Measurements from ENCODE around the gene NFATC2IP. TPM values are rescaled to one million over a fixed set of nuclear protein-coding genes. Genes with fewer than 3 reads are reported as not detected.
"Not testable (repeated sequence)": the region's sequence is repeated elsewhere in the genome, so short reads cannot be mapped to it uniquely, and the experiment has no call there.

Gene NFATC2IP
- total RNA-seq, 2 experiments from 2014 or later: 57.7 to 64.6 TPM

GRCh38 chr16:28986046-28986445 lies 35.3 kb downstream of the NFATC2IP start:
- H3K27ac Mint-ChIP-seq: peak overlapping the region; percentile 98
- peak overlapping the region; percentile 100 for H3K4me3 Mint-ChIP-seq
- ChIA-PET CTCF (interaction anchor here (2.6 to 4.9 kb wide), 2 partner anchors 8 to 12 kb away, joined by 13 to 31 read pairs; partner anchors contain the start of gene SPNS1), POLR2A (interaction anchor here (1.0 to 1.6 kb wide), 2 partner anchors 12 to 89 kb away, joined by 5 to 10 read pairs; partner anchors contain the start of gene SPNS1)
- peak; percentile 25 for DNase-seq
- H3K4me1 Mint-ChIP-seq (ENCODE audit: low read depth): peaks cover 52% of the 10 kb centered on the region
- H3K27me3 Mint-ChIP-seq: no peaks in the 10 kb centered on the region
- H3K36me3 Mint-ChIP-seq: peaks cover 80% of the 10 kb centered on the region
- intact Hi-C loops (cut with micrococcal nuclease): no loop called here
- H3K9me3 Mint-ChIP-seq: peaks cover 12% of the 10 kb centered on the region

GRCh38 chr16:28986492-28986891 lies 35.8 kb downstream of the NFATC2IP start:
- POLR2A ChIA-PET: interaction anchor here (1.0 to 1.6 kb wide), 6 partner anchors 12 to 164 kb away, joined by 3 to 10 read pairs (median 4); partner anchors contain the start of genes ATXN2L and SPNS1
- peaks cover 57% of the 10 kb centered on the region for H3K4me1 Mint-ChIP-seq (ENCODE audit: low read depth)
- peak; percentile 44 for DNase-seq

GRCh38 chr16:28987170-28987853 lies 36.6 kb downstream of the NFATC2IP start:
- H3K27me3 Mint-ChIP-seq: no peaks in the 10 kb centered on the region
- DNase-seq: no peak
- ChIA-PET POLR2A (interaction anchor here (1.0 to 1.9 kb wide), 6 partner anchors 14 to 165 kb away, joined by 3 to 6 read pairs (median 4); partner anchors contain the start of gene ATXN2L), CTCF (interaction anchor here (2.6 to 4.9 kb wide), 2 partner anchors 10 to 14 kb away, joined by 13 to 31 read pairs; partner anchors contain the start of gene SPNS1)
- peaks cover 82% of the 10 kb centered on the region for H3K36me3 Mint-ChIP-seq
- intact Hi-C loops (cut with micrococcal nuclease): no loop called here
- peak overlapping the region; percentile 100 for H3K4me3 Mint-ChIP-seq
- H3K4me1 Mint-ChIP-seq (ENCODE audit: low read depth): peaks cover 61% of the 10 kb centered on the region
- H3K27ac Mint-ChIP-seq: peak overlapping the region; percentile 98
- H3K9me3 Mint-ChIP-seq: peaks cover 7% of the 10 kb centered on the region

More at GRCh38 chr16:28986492-28986891, 35.8 kb downstream of the NFATC2IP start:
- CTCF ChIA-PET: interaction anchor here (2.6 to 4.9 kb wide), 2 partner anchors 9 to 13 kb away, joined by 13 to 31 read pairs; partner anchors contain the start of gene SPNS1
- Mint-ChIP-seq H3K27me3 (no peaks in the 10 kb centered on the region), H3K9me3 (peaks cover 12% of the 10 kb centered on the region), H3K27ac (peak overlapping the region; percentile 98), H3K36me3 (peaks cover 82% of the 10 kb centered on the region), H3K4me3 (peak overlapping the region; percentile 100)
- intact Hi-C loops (cut with micrococcal nuclease): no loop called here

GRCh38 chr16:28989363-28989762 lies 38.6 kb downstream of the NFATC2IP start:
- Mint-ChIP-seq H3K4me1 (ENCODE audit: low read depth) (peaks cover 52% of the 10 kb centered on the region), H3K27me3 (no peaks in the 10 kb centered on the region), H3K27ac (peak overlapping the region; percentile 98), H3K9me3 (peaks cover 7% of the 10 kb centered on the region), H3K36me3 (peaks cover 66% of the 10 kb centered on the region), H3K4me3 (peak overlapping the region; percentile 69)
- no peak for DNase-seq
- POLR2A ChIA-PET: interaction anchor here (0.5 to 1.4 kb wide), 5 partner anchors 19 to 84 kb away, joined by 3 to 9 read pairs (median 4); no protein-coding TSS in a partner anchor
- intact Hi-C loops (cut with micrococcal nuclease): no loop called here
- CTCF ChIA-PET: interaction anchor here (1.4 to 4.9 kb wide), 2 partner anchors 12 to 31 kb away, joined by 4 to 31 read pairs; no protein-coding TSS in a partner anchor

GRCh38 chr16:28990375-28991040 lies 39.8 kb downstream of the NFATC2IP start:
- intact Hi-C loops (cut with micrococcal nuclease): loop anchor here (1.0 to 2.0 kb wide), 3 partner anchors 16 to 31 kb away; partner anchors contain the start of gene SPNS1
- DNase-seq: peak; percentile 89
- CTCF ChIA-PET: interaction anchor here (1.7 kb wide), 1 partner anchor 17 kb away, joined by 4 read pairs; no protein-coding TSS in a partner anchor
- H3K36me3 Mint-ChIP-seq: peaks cover 61% of the 10 kb centered on the region
- peaks cover 7% of the 10 kb centered on the region for H3K9me3 Mint-ChIP-seq
- no peaks in the 10 kb centered on the region for H3K27me3 Mint-ChIP-seq
- peak overlapping the region; percentile 69 for H3K4me3 Mint-ChIP-seq
- POLR2A ChIA-PET: interaction anchor here (0.9 to 1.4 kb wide), 2 partner anchors 22 to 31 kb away, joined by 3 to 9 read pairs; no protein-coding TSS in a partner anchor
- H3K4me1 Mint-ChIP-seq (ENCODE audit: low read depth): peaks cover 50% of the 10 kb centered on the region
- H3K27ac Mint-ChIP-seq: peak overlapping the region; percentile 98

GRCh38 chr16:28991687-28992086 lies 41.0 kb downstream of the NFATC2IP start:
- CTCF ChIA-PET: interaction anchor here (0.6 to 1.7 kb wide), 3 partner anchors 14 to 81 kb away, joined by 3 to 4 read pairs (median 4); no protein-coding TSS in a partner anchor
- intact Hi-C loops (cut with micrococcal nuclease): loop anchor here (2.0 kb wide), 1 partner anchor 17 kb away; the partner anchor contains the start of gene SPNS1
- Mint-ChIP-seq H3K27ac (peak overlapping the region; percentile 98), H3K9me3 (peaks cover 7% of the 10 kb centered on the region), H3K4me3 (no peak overlapping the region), H3K36me3 (peaks cover 49% of the 10 kb centered on the region), H3K27me3 (no peaks in the 10 kb centered on the region), H3K4me1 (ENCODE audit: low read depth) (peaks cover 50% of the 10 kb centered on the region)
- DNase-seq: no peak
- POLR2A ChIA-PET: interaction anchor here (1.1 kb wide), 1 partner anchor 9 kb away, joined by 3 read pairs; no protein-coding TSS in a partner anchor

GRCh38 chr16:28992496-28992895 lies 41.8 kb downstream of the NFATC2IP start:
- peaks cover 42% of the 10 kb centered on the region for H3K36me3 Mint-ChIP-seq

GRCh38 chr16:28998837-28999236 lies 48.1 kb downstream of the NFATC2IP start:
- Mint-ChIP-seq H3K4me1 (ENCODE audit: low read depth) (peaks cover 4% of the 10 kb centered on the region), H3K27ac (no peak overlapping the region), H3K27me3 (no peaks in the 10 kb centered on the region), H3K4me3 (no peak overlapping the region), H3K9me3 (no peaks in the 10 kb centered on the region), H3K36me3 (no peaks in the 10 kb centered on the region)
- POLR2A ChIA-PET: no interaction called here
- CTCF ChIA-PET: no interaction called here
- intact Hi-C loops (cut with micrococcal nuclease): no loop called here
- DNase-seq: no peak

More at GRCh38 chr16:28992496-28992895, 41.8 kb downstream of the NFATC2IP start:
- intact Hi-C loops (cut with micrococcal nuclease): no loop called here
- DNase-seq: no peak
- ChIA-PET POLR2A (interaction anchor here (1.1 kb wide), 1 partner anchor 10 kb away, joined by 3 read pairs; no protein-coding TSS in a partner anchor), CTCF (interaction anchor here (1.7 kb wide), 1 partner anchor 15 kb away, joined by 4 read pairs; no protein-coding TSS in a partner anchor)
- no peak overlapping the region for H3K4me3 Mint-ChIP-seq
- peaks cover 2% of the 10 kb centered on the region for H3K9me3 Mint-ChIP-seq
- peaks cover 45% of the 10 kb centered on the region for H3K4me1 Mint-ChIP-seq (ENCODE audit: low read depth)
- H3K27ac Mint-ChIP-seq: peak overlapping the region; percentile 69
- no peaks in the 10 kb centered on the region for H3K27me3 Mint-ChIP-seq

- ChIA-PET POLR2A (no interaction called here), CTCF (no interaction called here)
- peak overlapping the region; percentile 23 for H3K27ac Mint-ChIP-seq
- no peaks in the 10 kb centered on the region for H3K27me3 Mint-ChIP-seq
- no peak overlapping the region for H3K4me3 Mint-ChIP-seq
- no peaks in the 10 kb centered on the region for H3K9me3 Mint-ChIP-seq
- intact Hi-C loops (cut with micrococcal nuclease): no loop called here
- H3K36me3 Mint-ChIP-seq: no peaks in the 10 kb centered on the region
- DNase-seq: no peak
- H3K4me1 Mint-ChIP-seq (ENCODE audit: low read depth): peaks cover 8% of the 10 kb centered on the region
Observed at GRCh38 chr16:28999577-28999976, 48.8 kb downstream of the NFATC2IP start.

- CTCF ChIA-PET: no interaction called here
- H3K36me3 Mint-ChIP-seq: no peaks in the 10 kb centered on the region
- intact Hi-C loops (cut with micrococcal nuclease): no loop called here
- H3K4me3 Mint-ChIP-seq: no peak overlapping the region
- no peaks in the 10 kb centered on the region for H3K27me3 Mint-ChIP-seq
- no peak overlapping the region for H3K27ac Mint-ChIP-seq
- DNase-seq: no peak
- H3K4me1 Mint-ChIP-seq (ENCODE audit: low read depth): peaks cover 12% of the 10 kb centered on the region
- H3K9me3 Mint-ChIP-seq: no peaks in the 10 kb centered on the region
- POLR2A ChIA-PET: no interaction called here
Observed at GRCh38 chr16:29000019-29000418, 49.3 kb downstream of the NFATC2IP start.

GRCh38 chr16:29004496-29005139 lies 53.9 kb downstream of the NFATC2IP start:
- H3K27me3 Mint-ChIP-seq; H3K4me3 Mint-ChIP-seq; CTCF ChIA-PET; POLR2A ChIA-PET; H3K27ac Mint-ChIP-seq; intact Hi-C loops (cut with micrococcal nuclease); DNase-seq; H3K36me3 Mint-ChIP-seq; H3K9me3 Mint-ChIP-seq: not testable (repeated sequence)
- H3K4me1 Mint-ChIP-seq (ENCODE audit: low read depth): peaks cover 32% of the 10 kb centered on the region

All from activated CD4-positive, alpha-beta memory T cell treated with anti-CD3 and anti-CD28 coated beads for 36 hours (primary cell).